Adrenal gland (tissue), 5 donors: ENCODE data around the gene COL10A1.

Experiments used
- CTCF ChIP-seq, 6 experiments: fragments of 450-650 bp in 4 of 6; fragments of 200-600 bp in 2 of 6; sonication (generic) in 1 of 6; IDR thresholded peaks; 1 replicate in 5 of 6; 2 replicates in 1 of 6; pipeline versions ENCODE4 v1.5.1 to v1.8.0; 2016 to 2021; ENCODE audit warnings: antibody characterized with exemption in 6 of 6, mild to moderate bottlenecking in 2 of 6, moderate library complexity in 1 of 6
- POLR2A ChIP-seq, 2 donors: fragments of 450-650 bp; IDR thresholded peaks; one replicate each; pipeline ENCODE4 v1.6.1; 2017; ENCODE audit warnings: antibody characterized with exemption in 2 of 2, mild to moderate bottlenecking in 2 of 2, moderate library complexity in 1 of 2
- donor health status: DM: no; HTN: no; CAD: no.

GRCh38 chr6:116169880-116170279 is 43.9 kb upstream of the COL10A1 start:
- TF ChIP-seq CTCF (IDR thresholded peaks at IDR 0.05) (no peak), POLR2A (IDR thresholded peaks at IDR 0.05) (no peak)
